GM21367 (cell line): Measurements from ENCODE around the gene KDM1A.
"Not testable (repeated sequence)": the region's sequence is repeated elsewhere in the genome, so short reads cannot be mapped to it uniquely, and the experiment has no call there.

ENCODE experiments used
- ATAC-seq: cut with Tn5 transposase; IDR thresholded peaks from one replicate; pipeline ENCODE4 v1.9.1; 2021; ENCODE audit not compliant: unreplicated experiment

KDM1A gene

DNA sequence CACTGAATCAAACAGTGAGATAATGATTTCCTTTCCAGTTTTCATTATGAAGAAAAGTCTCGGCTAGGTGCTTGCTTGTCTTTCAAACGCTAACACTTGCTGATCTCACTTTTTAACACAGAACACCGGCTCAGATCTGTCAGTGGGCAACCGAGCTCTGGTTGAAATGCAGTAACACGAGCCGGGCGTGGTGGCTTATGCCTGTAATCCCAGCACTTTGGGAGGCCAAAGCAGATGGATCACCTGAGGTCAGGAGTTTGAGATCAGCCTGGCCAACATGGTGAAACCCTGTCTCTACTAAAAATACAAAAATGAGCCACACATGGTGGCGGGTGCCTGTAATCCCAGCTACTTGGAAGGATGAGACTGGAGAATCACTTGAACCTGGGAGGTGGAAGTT is 9.2 kb upstream of the KDM1A start:
- ATAC-seq: not testable (repeated sequence)

DNA sequence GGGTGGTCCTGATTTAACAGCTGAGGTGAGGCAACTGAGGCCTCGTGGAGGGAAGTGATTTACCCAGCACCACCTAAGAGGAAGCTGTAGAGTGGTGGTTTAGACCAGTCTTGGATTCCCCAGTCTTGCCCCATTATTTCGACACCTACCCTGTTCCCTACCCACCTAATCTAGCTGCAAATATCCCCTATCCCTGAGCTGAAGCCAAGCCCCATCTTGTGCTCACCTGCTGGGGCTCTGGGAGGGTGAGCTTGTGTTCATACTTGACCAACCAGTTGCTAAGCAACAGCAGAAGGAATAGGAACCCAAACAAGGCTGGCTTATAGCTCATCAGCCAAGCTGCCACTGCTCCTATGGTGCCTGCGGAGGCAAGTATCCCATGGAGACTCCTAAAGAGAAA is 5.6 kb upstream of the KDM1A start:
- ATAC-seq: no peak

DNA sequence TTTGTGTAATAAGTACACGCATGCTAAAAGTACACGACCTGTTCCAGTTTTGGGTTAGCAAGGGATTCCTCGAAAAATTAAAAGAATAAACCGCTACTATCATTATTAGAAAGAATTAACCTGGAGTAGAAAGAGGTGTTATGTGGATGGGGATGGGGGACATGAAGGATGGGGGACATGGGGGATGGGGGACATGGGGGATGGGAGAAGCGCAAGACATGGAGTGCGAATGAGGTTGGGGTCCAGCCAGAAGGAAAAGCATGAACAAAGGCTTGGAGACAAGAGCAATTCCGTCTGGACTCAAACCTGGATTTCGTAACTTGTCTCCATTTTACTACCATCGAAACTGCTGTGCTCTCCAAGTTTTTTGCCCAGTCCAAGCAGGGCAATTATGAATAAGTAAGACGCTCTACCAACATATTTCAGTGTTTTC is 591 bp upstream of the KDM1A start:
- ATAC-seq: no peak

DNA sequence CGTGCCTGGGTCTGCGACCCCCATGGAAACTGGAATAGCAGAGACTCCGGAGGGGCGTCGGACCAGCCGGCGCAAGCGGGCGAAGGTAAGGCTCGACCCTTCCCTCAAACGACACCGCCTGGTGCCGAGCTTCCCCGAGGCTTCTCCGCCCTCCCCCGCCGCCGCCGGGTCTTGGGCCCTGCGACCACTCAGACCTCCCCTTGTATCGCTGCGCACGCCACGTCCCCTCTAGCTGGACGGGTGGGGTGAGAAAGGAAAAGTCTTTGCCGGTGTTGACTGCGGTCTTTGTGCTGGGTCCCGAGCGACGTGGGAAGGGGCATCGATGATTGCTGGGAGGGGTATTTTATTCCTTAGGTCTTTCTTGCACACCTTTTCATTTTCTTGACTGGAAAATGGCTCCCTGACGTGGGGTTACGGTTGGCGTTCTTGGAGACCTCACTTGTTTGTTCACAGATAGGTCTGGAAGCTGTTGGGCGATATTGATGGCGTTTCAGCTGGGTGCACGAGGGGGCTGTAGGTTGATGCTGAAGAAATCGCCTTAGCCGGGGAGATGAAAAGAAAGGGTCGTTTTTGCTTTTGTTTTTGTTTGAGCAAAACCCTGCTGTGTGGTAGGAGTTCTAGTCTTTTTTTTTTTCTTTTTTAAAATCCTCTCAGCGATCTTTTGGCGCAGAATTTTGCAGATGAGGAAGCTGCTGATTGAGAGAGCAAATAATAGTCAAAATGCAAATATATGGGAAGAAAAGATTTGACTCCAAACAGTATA is 776 bp downstream of the KDM1A start:
- peak; percentile 6 for ATAC-seq

DNA sequence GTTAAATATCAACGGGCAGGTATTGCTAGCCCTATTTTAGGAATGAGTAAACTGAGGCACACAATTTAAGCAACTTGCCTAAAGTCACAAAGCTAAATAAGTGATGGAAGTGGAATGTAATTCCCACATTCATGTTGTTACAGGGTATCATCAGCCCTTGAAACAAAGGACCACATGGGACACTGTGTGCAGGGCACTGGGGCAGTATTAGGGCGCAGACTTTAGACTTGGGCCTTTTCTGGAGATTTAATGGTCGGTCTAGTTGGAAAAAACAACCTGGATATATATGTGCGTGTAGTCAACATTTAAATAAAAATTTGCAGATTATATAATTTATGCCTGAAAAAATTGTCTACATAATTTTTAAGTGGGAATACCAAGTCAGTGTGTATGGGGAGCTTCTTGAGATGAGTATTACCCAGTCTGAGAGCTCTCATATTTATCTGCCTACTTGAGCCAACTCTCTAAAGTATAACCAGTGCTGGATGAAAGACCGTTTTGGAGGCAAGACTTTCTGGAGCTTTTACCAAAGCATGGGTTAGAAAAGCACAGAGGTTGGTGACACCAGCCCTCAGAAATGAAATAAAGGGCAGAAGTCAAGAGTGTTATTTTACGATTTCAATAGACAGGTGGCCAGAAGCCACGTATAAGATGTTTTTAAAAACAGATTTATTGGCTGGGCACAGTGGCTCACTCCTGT is 1.6 kb downstream of the KDM1A start:
- no peak for ATAC-seq

DNA sequence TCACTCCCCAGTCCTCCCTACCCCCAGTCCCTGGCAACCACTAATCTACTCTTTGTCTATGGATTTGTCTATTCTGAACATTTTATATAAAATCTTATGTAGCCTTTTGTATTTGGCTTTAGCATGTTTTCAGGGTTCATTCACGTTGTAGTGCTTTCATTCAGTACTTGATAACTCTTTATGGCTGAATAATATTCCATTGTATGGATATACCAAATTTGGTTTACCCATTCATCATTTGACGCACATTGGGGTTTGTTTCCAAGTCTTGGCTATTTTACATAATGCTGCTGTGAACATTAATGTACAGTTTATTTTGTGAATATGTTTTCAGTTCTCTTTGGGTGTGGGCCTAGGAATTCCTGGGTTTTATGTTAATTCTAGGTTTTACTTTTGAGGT is 2.6 kb downstream of the KDM1A start:
- ATAC-seq: no peak

DNA sequence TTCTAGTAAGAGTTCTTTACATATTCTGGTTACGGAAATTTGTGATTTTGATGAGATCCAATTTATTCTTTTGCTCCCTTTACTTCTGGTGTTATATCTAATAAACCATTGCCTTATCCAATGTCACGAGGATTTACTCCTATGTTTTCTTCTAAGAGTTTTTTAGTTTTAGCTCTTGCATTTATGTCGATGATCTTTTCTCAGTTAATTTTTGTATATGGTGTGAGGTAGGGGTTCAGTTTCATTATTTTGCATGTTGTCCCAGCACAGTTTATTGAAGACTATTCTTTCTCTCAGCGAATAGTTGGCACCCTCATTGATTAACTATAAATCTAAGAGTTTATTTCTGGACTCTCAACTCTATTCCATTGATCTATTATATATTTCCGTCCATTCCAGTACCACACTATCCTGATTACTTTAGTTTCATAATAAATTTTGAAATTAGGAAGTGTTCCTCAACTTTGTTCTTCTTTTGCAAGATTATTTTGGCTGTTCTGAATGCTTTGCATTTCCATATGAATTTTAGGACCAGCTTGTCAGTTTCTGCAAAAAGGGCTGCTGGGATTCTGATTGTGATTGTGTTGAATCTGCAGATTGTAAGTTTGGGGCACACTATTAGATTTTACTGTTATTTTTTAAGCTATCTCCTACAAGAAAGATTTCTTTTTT is 4.0 kb downstream of the KDM1A start:
- no peak for ATAC-seq

DNA sequence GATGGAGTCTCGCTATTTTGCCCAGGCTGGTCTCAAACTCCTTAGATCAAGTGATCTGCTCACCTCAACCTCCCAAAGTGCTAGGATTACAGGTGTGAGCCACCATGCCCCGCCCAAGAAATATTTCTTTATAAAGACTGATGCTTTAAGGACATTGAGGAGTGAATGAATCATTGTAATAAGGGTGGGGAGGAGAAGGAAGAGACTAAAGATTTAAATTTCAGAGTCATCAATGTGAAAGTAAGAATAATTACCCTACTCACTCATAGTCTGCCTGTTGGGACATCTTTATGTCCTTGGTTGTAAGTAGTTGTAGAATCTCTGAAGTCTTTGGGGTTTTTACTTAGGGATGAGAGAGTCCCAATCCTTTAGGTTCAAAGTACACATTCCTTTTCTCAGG is 7.3 kb downstream of the KDM1A start:
- no peak for ATAC-seq

DNA sequence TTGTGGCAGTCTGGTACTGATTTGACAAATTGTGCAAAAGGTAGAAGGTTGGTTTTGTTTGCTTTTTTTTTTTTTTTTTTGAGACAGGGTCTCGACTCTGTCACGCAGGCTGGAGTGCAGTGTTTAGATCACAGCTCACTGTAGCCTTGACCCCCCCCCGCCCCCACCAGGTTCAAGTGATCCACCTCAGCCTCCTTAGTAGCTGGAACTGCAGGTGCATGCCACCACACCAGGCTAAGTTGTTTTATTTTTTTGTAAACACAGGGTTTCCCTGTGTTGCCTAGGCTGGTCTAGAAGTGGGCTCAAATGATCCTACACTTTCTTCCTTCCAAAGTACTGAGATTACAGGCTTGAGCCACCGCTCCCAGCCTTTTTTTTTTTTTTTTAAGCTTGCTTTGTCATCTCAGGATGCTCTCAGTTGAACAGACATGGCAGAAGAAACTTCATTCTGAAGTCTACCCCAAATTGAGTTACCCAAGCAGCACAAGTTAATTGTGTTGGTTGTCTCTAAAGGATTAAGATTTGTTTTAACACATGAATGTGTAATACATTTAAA is 8.2 kb downstream of the KDM1A start:
- ATAC-seq: no peak

DNA sequence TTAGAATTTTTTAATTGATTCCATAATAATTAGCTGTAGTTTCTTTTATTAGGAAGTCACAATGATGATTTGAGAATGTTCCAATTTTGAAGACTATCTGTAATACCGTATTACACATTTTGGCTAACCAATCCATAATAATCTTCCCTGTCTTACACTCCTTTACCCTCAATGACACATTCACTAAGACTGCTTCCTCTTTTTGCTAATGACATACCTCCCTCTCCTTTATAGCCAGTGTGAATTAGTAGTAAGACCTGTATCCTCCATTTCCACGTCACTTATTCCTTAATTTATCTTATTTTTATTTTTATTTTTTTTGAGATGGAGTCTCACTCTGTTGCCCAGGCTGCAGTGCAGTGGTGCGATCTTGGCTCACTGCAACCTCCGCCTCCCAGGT is 10.1 kb downstream of the KDM1A start:
- ATAC-seq: no peak

DNA sequence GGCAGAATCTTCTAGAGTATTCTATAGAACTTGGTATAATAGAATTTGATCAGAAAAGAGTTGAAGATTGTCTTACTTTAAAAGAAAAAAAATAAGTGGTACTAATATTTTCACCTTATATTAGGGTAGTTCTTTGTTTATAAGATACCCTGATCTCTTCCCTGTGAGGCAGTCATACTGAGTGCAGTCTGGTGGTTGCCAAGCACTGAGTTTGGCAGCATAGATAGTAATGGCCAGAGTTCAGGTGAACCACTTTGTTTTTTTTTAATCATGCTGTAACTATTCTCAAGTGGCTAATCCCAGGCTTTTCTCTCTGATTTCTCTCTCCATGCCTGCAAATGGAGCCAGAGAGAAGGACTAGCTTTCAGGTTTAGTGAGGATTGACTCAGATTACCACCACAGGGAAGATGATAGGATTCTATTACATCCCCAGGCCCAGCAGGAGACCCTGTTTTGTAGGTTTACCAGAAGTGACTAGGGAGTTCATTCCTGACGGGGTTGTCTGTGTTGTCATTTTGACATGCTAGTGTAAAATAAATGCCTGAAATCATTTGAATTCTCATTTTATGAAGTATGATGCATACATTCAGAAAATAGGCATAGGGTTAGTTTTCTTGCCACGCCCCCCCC is 16.7 kb downstream of the KDM1A start:
- no peak for ATAC-seq

DNA sequence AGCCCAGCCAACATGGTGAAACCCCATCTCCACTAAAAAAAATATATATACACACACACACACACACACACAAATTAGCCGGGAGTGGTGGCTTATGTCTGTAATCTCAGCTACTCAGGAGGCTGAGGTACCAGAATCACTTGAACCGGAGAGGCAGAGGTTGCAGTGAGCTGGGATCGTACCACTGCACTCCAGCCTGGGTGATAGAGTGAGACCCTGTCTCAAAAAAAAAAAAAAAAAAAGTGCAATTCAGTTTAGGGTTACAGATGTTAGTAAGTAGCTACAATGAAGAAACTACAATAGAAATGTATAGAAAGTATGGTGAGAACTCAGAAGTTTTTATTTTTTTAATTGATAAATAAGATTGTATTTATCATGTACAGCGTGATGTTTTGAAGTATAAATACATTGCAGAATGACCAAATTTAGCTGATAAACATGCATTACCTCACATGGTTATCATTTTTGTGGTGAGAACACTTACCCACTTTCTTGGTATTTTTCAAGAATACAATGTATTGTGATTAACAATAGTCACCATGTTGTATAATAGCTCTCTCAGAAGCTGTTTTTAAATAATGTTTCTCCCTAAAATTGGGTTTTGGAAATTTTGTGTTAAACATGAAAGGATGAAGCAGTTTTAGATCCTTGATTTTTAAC is 17.9 kb downstream of the KDM1A start:
- ATAC-seq: no peak

DNA sequence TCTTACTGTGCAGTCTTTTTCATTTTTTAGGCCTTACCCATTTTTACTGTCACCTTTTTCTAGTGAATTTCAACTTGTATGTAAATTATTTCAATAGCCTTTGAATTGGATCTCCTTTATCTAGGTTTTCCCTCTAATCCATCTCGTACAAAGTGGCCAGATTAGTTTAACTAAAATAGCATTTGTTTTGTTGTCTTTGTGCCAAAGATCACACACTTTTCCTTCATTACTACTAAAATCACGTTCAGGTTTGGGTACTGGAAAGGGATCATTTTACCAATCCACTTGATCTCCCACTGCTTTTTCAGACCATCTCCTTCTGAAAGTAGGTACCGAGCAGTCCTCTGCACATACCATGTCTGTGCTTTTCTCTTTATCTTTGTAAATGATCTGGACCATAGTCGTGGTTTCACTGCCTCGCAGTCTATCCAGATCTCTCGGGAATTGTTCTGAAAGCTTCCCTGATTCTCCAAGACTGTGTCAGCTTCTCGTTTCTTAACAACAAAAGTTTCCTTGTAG is 20.1 kb downstream of the KDM1A start:
- no peak for ATAC-seq

DNA sequence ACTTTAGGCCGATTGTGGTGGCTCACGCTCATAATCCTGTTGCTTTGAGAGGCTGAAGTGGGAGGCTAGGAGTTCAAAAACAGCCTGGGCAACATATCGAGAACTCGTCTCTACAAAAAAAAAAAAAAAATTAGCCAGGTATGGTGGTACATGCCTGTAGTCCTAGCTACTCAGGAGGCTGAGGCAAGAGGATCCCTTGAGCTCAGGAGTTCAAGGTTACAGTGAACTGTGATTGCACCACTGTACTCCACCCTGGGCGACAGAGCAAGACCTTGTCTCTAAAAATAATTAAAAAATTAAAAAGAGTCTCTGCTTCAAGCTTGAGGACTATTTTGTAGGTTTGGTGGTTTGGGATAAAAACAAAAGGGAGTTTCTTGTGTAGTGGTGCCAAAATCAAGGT is 21.2 kb downstream of the KDM1A start:
- ATAC-seq: no peak

DNA sequence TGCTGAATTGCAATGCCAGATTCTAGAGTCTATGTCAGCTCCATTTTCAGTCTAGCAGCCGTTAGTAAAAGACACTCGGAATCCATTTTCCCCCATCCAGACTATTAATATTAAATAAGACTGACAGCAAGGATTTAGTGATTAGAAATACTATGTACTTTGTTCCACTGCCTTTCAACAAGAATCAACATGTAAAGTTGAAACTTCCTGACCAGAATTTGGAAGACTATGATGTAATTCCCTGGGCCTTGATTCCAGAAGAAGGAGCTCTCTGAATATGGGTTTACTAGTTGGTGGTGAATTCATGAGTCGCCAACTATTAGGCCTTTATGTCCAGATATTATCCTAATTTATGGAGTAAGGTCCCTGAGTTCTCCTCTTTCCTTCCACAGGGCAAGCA is 24.8 kb downstream of the KDM1A start:
- no peak for ATAC-seq

DNA sequence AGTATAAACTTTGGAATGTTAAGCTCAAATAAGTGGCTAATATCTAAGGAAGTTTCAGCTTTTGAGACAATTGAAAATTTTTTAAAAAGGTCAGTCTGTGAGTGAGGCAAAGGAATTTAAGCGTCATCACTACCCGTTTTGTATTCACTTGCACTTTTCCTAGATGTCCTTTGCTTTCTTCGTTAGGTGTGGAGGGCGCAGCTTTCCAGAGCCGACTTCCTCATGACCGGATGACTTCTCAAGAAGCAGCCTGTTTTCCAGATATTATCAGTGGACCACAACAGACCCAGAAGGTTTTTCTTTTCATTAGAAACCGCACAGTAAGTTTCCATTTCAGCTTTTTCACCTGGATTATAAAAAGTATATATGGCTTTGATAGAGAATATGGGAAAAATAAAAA is 30.9 kb downstream of the KDM1A start:
- ATAC-seq: no peak

DNA sequence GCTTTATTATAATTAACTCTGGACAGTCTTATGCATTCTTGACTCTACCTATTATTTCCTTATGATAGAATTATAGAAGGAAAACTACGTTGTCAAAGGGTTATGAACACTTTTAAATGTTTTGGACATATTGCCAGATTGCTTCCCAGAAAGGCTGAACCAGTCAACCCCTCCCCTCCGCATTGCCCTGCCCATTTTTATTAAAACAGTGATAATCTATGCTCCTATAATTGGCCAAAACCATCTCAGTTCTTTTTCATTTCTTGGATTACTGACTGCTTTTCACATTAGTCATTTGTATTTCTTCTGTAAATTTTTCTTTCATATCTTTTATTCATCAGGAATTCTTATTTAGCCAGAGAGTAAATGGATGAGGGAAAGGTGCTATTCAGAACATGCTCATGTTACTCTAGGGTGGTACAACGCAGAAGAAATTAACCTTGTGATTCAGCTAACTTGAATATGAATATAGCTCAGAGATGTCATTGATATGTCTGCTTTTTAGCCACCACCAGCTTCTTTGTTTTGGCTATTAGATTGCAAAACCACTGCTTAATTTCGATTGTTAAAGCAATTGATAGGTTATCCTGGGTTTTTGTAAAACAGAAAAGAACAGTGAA is 32.1 kb downstream of the KDM1A start:
- ATAC-seq: no peak

DNA sequence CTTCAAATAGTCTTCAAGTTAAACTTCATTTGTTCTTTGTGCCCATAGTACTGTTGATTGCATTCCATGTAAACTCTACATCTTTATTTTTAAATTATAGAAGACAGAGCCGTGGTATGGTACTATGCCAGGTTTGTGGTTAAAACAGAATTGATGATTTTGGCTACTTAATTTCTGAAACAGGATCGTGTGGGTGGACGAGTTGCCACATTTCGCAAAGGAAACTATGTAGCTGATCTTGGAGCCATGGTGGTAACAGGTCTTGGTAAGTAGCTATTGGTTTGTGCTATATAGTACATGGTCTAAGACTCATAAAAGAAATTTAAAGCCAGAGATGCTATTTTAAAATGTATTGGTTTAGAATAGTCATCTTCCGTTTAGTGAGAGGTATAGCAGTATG is 38.0 kb downstream of the KDM1A start:
- ATAC-seq: no peak

DNA sequence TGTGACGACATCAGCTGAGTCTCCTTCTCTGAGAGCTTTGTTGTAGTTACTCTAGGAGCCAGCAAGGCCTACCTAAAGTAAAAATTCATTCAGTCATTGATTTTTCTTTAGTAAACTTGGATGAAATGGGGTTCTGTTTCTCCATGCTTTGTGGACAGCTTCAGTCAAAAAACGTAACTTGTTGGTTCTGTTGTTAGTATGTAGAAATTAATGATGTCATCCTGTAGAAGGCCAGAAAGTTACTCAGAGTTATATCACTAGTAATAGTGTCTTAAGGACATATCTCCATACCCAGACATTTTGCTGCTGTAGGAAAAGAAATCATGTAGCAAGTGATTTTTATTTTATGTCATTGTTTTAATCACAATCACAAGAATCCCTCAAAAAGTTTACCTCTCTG is 43.0 kb downstream of the KDM1A start:
- ATAC-seq: no peak

DNA sequence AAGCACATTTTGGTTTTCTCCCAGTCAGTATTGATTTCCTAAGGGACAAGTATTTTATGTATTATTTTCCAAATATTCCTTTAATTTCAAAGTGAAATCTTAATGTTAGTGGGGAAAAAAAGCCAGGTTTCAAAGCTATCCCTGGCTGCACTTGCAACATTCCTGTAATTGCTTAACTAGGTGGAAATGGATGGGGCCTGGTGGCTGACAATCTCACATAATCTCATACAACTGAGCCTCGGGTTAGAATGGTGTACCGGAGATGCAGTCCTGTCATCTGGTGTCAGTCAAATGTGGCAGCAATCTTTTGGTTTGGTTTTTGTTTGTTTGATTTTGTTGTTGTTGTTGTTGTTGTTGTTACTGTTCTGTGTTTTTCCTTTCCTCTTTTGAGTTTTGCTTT is 46.1 kb downstream of the KDM1A start:
- no peak for ATAC-seq
